GM19193 (cell line): ENCODE results near the gene B3GNT5.

Experiments
- POLR2A ChIP-seq: IDR thresholded peaks from 4 replicates; pipeline ENCODE4 v1.6.1; 2011; ENCODE audit not compliant: insufficient read depth, insufficient read length; ENCODE audit errors: extremely low read depth

The B3GNT5 gene, protein sequence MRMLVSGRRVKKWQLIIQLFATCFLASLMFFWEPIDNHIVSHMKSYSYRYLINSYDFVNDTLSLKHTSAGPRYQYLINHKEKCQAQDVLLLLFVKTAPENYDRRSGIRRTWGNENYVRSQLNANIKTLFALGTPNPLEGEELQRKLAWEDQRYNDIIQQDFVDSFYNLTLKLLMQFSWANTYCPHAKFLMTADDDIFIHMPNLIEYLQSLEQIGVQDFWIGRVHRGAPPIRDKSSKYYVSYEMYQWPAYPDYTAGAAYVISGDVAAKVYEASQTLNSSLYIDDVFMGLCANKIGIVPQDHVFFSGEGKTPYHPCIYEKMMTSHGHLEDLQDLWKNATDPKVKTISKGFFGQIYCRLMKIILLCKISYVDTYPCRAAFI

DNA sequence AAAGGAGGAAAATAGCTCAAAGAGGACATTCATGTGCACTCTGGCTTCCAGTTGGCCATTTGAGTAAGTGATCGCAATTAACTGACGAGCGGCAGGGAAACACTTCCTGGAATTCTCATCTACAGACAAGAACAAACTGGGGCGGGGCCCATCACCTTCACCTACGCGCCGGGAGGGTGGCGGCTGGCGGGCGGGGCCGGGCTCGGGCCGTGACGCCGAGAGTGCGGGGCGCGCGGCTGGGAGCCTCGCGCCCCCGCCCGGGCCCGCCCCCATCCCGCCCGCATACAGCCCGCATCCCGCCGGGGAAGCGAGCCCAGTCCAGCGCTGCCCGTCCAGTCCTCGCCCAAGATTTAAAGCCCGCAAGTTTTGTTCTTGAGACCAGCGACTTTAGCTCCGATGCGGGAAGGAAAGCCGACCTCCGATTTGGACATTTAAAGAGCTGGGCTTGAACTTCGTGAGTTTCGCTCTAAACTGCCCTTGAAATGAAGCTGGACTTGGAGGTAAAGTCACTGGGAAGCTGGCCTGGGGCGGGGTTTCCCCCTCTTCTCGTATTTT, at the start of gene B3GNT5:
TSS of gene B3GNT5 (plus strand) at position 281 of the 555 bp plus-strand sequence. CDS start 16,546 bp downstream, outside the sequence.
- TF ChIP-seq POLR2A = no peak

GRCh38 chr3:183203670-183204069, 49.4 kb upstream of the B3GNT5 start:
- no peak for TF ChIP-seq POLR2A

DNA sequence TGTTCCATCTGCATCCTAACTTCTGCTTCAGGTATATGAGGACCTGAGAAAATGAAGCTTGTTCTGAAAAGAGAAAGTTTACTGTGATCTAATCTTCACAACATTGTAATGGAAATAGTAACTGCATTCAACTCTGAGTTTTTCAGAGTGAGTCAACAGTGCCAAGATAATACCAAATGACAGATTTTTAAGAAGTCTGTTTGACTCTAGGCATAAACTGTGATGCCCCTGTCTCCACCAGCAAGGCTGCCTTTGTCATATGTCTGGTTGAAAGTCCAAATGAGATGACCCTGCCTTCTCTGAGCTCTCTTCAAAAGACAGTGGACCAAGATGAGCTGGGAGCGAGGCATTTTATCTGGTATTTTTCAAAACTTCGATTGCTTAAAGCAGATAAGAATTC, 44.8 kb upstream of the B3GNT5 start:
- TF ChIP-seq POLR2A = no peak

DNA sequence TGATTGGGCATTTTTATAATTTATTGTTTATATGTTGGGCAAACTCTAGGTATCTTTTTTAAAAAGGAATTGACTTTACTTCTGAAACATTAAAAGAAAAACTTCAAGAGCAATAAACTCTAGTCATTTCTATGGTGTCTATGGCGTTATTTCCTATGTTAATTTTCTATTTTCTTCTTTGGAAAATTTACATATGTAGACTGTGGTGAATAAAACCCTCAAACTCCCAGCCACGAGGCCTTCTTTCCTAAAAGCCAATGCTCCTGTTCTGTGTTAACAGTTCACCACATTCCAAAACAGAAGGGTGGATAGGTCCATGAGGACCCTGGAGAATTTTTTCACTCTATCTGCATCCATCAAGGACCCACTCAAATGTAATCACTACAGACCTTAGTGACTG, 44.3 kb upstream of the B3GNT5 start:
- TF ChIP-seq POLR2A = no peak

DNA sequence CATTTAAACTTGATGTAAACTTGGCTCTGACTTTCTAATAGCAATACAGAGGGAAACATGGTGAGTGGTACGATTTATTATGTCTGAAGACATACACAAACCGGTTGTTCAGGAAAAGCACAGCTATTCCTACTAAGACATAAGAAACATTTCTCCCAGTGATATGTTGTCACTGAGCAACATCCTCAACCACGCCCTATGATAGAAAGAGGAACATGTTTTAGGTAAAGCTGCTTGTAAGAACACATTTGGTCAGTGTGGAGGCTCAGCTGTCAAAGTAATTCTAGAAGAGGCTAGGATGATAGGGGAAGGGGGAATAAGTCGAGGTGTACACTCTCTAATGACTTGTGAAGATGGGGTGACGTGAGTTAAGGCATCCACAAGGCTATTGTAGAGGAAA, 42.7 kb upstream of the B3GNT5 start:
- TF ChIP-seq POLR2A = no peak

DNA sequence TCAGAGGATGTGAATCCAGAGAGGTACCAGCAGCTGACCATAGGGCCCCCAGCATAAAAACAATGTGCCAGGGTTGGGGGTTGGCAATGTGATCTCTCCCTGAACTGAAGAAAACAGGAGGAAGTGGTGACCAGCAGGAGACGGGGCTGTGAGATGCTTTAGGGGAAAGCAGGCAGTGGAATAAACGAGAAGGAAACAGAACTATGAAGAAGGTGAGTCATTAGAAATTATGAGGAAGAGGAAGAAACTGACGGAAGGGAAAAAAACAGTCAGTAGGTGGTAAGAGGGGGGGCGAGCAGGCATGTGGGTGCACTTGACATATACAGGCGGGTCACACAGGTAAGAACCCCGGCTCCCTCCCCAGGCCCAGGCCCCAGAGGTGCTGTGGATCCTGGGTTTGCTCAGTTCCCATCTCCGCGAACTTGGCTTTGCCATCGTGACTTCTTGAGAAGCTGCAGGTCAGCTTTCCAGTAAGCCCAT, 42.2 kb upstream of the B3GNT5 start:
- TF ChIP-seq POLR2A = no peak

DNA sequence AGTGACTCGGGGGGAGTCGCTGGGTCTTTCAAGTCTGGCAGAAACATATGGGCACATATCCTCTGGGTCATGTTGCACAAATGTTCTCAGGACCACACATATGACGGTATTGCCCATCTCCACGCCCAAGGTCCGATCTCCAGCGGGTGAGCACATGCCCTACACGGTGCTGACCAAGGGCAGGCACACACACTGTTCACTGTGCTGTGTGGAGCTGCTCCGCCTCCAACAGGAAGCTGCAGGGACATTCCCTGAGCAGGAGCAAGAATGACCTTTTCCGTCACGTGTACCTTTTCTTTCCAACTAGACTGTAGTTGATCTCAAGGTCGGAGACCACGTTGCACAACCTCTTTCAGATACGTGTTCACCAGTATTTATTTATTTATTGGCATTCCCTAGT, 41.7 kb upstream of the B3GNT5 start:
- no peak for TF ChIP-seq POLR2A

DNA sequence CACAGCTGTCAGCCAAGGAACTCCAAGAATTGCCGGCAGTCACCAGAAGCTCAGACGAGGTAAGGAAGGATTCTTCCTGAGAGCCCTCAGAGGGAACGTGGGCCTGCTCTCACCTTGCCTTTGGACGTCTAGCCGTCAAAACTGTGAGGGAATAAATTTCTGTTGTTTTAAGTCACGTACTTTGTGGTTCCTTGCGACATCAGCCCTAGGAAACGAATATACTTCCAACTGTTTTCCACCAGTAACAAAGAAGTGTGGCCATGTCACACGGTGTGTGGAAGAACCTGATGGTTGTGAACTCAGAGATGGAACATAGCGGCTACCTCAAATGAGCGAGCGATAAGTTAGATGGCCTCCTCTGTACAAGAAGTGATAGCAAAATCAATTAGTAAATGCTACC, 41.0 kb upstream of the B3GNT5 start:
- no peak for TF ChIP-seq POLR2A

DNA sequence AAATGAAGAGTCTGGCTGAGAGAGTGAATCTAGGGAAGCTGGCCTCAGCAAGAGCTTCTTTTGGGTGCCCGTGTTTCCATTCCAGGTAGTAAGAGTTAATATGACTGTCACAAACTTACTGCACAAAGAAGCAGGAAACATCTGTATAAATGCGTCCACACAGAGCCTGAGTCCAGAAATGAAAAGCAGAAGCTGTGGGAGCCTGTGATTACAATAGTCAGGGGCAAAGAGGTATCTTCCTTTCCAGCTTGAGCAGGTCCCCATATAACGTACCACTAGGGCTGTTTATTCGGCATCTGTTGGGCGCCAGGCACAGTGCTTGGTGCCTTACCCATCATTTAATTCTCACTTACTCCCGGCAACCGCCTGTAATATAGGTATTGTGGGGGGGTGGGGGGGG, 40.5 kb upstream of the B3GNT5 start:
- no peak for TF ChIP-seq POLR2A

DNA sequence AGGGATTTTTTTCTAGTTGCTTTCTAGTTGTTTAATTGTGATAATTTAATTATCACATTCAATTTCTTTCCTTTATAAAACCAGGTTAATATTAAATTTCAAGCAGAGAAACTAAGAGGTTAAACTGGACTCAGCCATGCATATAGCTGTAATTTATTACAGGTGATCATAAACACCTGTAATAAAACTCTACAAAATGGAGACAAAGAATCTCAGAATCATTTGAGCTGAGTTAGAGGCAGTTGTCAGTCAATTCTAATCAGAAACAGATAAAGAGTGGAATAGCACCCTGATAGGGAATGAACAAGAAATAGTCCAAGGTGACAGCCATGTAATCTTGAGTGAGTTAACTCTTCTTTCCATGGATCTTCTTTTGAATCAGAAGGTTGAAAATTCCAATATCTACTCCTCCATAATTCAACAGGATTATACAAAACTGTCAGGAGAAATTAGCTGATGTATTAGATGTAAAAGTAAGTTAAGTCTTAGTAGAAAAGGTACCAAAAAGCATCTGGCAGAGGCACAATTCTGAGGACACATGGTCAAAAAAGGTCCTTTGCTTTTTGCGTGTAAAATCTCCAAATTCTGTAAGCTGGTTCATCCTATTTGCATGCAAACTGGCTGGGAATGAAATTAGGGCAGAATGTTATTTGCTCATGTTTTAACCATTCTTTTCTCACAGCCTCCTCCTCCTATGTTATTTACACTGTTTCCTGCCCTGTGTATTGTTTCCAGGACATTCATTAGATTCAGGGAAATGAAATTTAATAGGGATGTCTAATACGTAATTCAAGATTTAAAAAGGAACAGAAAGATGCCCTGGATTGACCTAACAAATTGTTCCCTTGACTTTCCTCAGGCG, 39.4 kb upstream of the B3GNT5 start:
- no peak for TF ChIP-seq POLR2A

DNA sequence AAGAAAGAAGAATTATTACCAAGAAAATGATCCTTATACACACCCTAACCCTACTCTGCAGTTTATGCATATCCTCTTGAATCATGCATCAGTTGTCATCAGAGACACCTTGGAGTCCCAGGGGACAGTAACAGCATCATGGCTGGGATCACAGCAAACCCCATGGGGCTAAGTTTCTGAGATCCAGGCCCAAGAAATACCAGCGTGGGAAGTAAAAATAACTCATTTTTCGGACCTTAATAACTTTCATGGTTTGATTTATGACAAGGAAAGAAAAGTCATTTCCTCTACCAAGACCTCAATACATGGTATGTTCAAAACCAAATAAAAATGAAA, 38.8 kb upstream of the B3GNT5 start:
- TF ChIP-seq POLR2A = no peak

DNA sequence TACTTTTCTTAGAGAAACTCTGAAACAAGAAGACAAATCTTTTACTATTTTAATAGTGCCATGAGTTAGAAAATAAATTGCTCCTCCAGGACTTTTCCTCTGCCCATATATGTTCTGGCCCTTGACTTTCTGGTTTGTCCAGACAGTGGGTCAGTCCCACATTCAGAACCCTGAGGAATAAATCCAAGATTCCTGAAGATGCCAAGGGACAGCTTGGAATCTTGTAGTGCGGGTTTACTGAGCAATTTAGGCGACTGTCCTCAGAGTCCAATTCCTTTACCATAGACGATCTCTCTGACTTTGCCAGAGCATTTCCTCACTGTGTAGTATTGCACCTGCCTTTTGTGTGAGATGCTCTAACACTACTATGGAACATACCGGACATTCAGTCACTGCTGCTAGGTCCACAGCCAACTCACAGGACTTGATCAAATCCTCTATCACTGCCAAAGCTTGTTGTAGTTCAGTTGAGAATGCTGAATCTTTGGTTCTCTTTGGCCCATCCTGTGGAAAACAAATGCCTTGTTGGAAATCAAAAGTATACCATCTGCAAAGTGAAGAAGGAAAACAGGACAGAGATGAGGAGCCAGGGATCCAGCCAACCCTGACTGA, 37.4 kb upstream of the B3GNT5 start:
- TF ChIP-seq POLR2A = no peak

DNA sequence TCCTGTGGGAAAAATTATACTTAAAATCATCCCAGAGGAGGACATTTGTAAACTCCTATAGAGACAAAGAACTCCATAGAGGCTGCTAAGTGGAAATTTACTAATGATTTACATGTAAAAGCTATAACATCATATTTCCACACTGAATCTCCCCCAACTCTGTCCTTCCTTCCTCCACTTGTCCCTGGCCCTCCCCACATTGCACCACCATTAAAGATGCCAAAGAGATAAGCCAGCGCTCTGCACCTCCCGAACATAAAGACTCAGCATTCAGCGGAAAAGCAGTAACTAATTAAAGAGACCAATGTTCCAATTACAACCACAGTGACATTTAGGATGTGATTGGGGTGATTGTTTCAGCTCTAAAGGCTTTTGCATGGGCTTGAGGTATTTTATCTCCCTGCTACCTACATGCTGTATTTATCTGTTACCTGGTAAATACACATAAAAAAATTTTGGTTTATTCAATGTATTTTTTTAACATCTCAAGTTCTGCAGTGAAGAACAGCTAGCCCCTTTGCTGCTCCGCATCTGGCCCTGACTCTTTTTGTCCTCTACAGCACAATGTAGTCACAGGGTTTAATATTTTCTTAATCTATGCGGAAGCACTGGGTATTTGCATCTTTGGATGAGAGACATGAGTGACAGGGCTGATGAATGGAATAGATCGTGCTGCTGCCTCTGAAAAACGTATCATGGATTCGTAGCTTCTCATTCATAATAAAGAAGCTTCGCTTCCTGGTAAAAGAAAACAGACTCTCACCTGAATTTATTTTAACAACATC, 35.3 kb upstream of the B3GNT5 start:
- no peak for TF ChIP-seq POLR2A

DNA sequence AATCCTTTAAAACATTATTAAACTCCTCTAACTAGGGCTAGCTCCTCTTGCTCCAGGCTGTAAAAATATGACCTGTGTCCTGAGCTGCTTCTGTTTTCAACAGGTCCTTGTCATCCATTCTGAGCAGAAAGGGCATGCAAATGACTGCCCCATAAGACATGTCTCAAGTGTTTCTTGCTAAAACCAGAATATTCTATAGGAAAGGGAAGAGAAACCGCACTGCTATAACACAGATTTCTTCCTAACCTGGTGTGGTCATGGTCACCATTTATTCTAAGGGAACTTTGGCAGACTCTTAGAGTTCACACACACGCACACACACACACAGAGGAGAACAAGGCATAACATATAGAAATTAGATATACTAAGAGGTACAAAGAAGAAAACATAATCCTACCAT, 34.2 kb upstream of the B3GNT5 start:
- TF ChIP-seq POLR2A = no peak
